Measurements from ENCODE around the gene DGKD. TPM values are rescaled to one million over a fixed set of nuclear protein-coding genes. Genes with fewer than 3 reads are reported as not detected.
A peak's percentile ranks its signal among the peaks of the same experiment; 100 is the strongest.

The DGKD gene
- total RNA-seq, 4 donors from 2014 or later: 9.1 to 21.9 (median 17.8) TPM

- WGBS, 2 donors (ENCODE audit: low coverage in 1 of 2): 82 to 90% methylated on average over 4 to 6 of the region's 7 CpGs
- no peak overlapping the region for H3K27ac ChIP-seq
Observed at GRCh38 chr2:233426619-233427342, 72.5 kb downstream of the DGKD start.

GRCh38 chr2:233428008-233428407 is 73.7 kb downstream of the DGKD start:
- no peak for ATAC-seq

More at GRCh38 chr2:233426619-233427342, 72.5 kb downstream of the DGKD start:
- Histone ChIP-seq H3K36me3 (no peaks in the 10 kb centered on the region), H3K9me3 (no peaks in the 10 kb centered on the region), H3K4me1 (peaks cover 0 to 18% (median 0%) of the 10 kb centered on the region in 3 donors), H3K4me3 (no peak overlapping the region), H3K27me3 (no peaks in the 10 kb centered on the region)
- TF ChIP-seq POLR2AphosphoS5 (IDR thresholded peaks at IDR 0.05) (peak; percentile 20), EP300 (IDR thresholded peaks at IDR 0.05) (no peak)
- ATAC-seq: no peak

GRCh38 chr2:233428438-233428837 is 74.1 kb downstream of the DGKD start:
- WGBS, 2 donors (ENCODE audit: low coverage in 1 of 2): 92 to 93% methylated on average over 3 to 4 of the region's 7 CpGs
- Histone ChIP-seq H3K27ac (no peak overlapping the region), H3K4me3 (no peak overlapping the region), H3K4me1 (peaks cover 0 to 17% (median 0%) of the 10 kb centered on the region in 3 donors), H3K9me3 (no peaks in the 10 kb centered on the region), H3K36me3 (no peaks in the 10 kb centered on the region), H3K27me3 (no peaks in the 10 kb centered on the region)
- TF ChIP-seq POLR2AphosphoS5 (IDR thresholded peaks at IDR 0.05): no peak
- TF ChIP-seq POLR2A (IDR thresholded peaks at IDR 0.05): no peak
- TF ChIP-seq EP300 (IDR thresholded peaks at IDR 0.05): no peak
- no peak for TF ChIP-seq CTCF (IDR thresholded peaks at IDR 0.05)
- ATAC-seq: no peak

More at GRCh38 chr2:233428008-233428407, 73.7 kb downstream of the DGKD start:
- no peaks in the 10 kb centered on the region for H3K36me3 ChIP-seq
- no peak for TF ChIP-seq EP300 (IDR thresholded peaks at IDR 0.05)
- H3K9me3 ChIP-seq: no peaks in the 10 kb centered on the region
- H3K27me3 ChIP-seq: no peaks in the 10 kb centered on the region
- 79% methylated on average over 3 of the region's 3 CpGs; no CpG with 5 or more reads in 1 of the 2 donors for whole genome bisulfite sequencing, 2 donors (ENCODE audit: low coverage in 1 of 2)
- no peak overlapping the region for H3K27ac ChIP-seq
- peaks cover 0 to 17% (median 0%) of the 10 kb centered on the region in 3 donors for H3K4me1 ChIP-seq
- H3K4me3 ChIP-seq: no peak overlapping the region

GRCh38 chr2:233429175-233429897 is 75.0 kb downstream of the DGKD start:
- Histone ChIP-seq H3K4me3 (no peak overlapping the region), H3K27ac (no peak overlapping the region), H3K4me1 (peaks cover 0 to 17% (median 0%) of the 10 kb centered on the region in 3 donors), H3K27me3 (no peaks in the 10 kb centered on the region), H3K36me3 (peaks cover 0 to under 1% of the 10 kb centered on the region in 2 donors), H3K9me3 (no peaks in the 10 kb centered on the region)
- WGBS, 2 donors (ENCODE audit: low coverage in 1 of 2): 53 to 87% methylated on average over 3 to 15 of the region's 20 CpGs
- ATAC-seq: no peak
- TF ChIP-seq CTCF (IDR thresholded peaks at IDR 0.05) (no peak), EP300 (IDR thresholded peaks at IDR 0.05) (no peak), POLR2A (IDR thresholded peaks at IDR 0.05) (no peak), POLR2AphosphoS5 (IDR thresholded peaks at IDR 0.05) (no peak)

GRCh38 chr2:233430081-233430480 is 75.8 kb downstream of the DGKD start:
- ATAC-seq: no peak
- Histone ChIP-seq H3K4me3 (no peak overlapping the region), H3K9me3 (no peaks in the 10 kb centered on the region), H3K36me3 (peaks cover 0 to 8% of the 10 kb centered on the region in 2 donors), H3K27me3 (no peaks in the 10 kb centered on the region), H3K27ac (no peak overlapping the region), H3K4me1 (peaks cover 0 to 17% (median 0%) of the 10 kb centered on the region in 3 donors)
- no peak for TF ChIP-seq CTCF (IDR thresholded peaks at IDR 0.05)
- TF ChIP-seq POLR2A (IDR thresholded peaks at IDR 0.05): no peak
- TF ChIP-seq EP300 (IDR thresholded peaks at IDR 0.05): no peak
- 79 to 82% methylated on average over 4 of the region's 4 CpGs for WGBS, 2 donors (ENCODE audit: low coverage in 1 of 2)

Data from gastroesophageal sphincter (tissue), 4 donors.